Stomach (tissue), 4 donors: ENCODE measurements around the gene PDE9A.

Source experiments
- EP300 ChIP-seq: sonication (generic); formaldehyde crosslinking; IDR thresholded peaks from one replicate; pipeline ENCODE4 v1.6.1; 2017; ENCODE audit warnings: antibody characterized with exemption
- TF ChIP-seq, protein P1 (sequence below), 7 experiments: fragments of 450-650 bp in 4 of 7; fragments of 200-600 bp in 3 of 7; sonication (generic) in 3 of 7; IDR thresholded peaks; one replicate each; pipeline ENCODE4 v1.5.1; 2016 to 2019; ENCODE audit warnings: antibody characterized with exemption in 7 of 7, control low read depth in 2 of 7, mild to moderate bottlenecking in 1 of 7

GRCh38 chr21:42646836-42647235 lies 6.6 kb upstream of the PDE9A start:
- TF ChIP-seq, protein P1, sequence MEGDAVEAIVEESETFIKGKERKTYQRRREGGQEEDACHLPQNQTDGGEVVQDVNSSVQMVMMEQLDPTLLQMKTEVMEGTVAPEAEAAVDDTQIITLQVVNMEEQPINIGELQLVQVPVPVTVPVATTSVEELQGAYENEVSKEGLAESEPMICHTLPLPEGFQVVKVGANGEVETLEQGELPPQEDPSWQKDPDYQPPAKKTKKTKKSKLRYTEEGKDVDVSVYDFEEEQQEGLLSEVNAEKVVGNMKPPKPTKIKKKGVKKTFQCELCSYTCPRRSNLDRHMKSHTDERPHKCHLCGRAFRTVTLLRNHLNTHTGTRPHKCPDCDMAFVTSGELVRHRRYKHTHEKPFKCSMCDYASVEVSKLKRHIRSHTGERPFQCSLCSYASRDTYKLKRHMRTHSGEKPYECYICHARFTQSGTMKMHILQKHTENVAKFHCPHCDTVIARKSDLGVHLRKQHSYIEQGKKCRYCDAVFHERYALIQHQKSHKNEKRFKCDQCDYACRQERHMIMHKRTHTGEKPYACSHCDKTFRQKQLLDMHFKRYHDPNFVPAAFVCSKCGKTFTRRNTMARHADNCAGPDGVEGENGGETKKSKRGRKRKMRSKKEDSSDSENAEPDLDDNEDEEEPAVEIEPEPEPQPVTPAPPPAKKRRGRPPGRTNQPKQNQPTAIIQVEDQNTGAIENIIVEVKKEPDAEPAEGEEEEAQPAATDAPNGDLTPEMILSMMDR (IDR thresholded peaks at IDR 0.05): no peak
- no peak for TF ChIP-seq EP300
